Left kidney (tissue), 8 donors: ENCODE data around the gene RPP40. TPM values are rescaled to one million over a fixed set of nuclear protein-coding genes. Genes with fewer than 3 reads are reported as not detected.
"Not testable (repeated sequence)": the region's sequence is repeated elsewhere in the genome, so short reads cannot be mapped to it uniquely, and the experiment has no call there.

Experiments used
- DNase-seq: peaks from one replicate; pipeline ENCODE4 v3.0.0-alpha.2; 2013
- long read RNA-seq, 8 donors: transcript quantifications; one replicate each; lab custom pipeline, GENCODE V29; 2026
- polyA plus RNA-seq: library from polyadenylated mRNA; unstranded; fragments of 120-200 nt; gene quantifications from one replicate; pipeline ENCODE4 v1.2.1, GENCODE V29; 2013; ENCODE audit not compliant: insufficient read length

Gene RPP40
- polyA plus RNA-seq: 12.6 TPM
- long read RNA-seq, donor 1, partial matches to known transcripts: 0 of 4 reads
- long read RNA-seq, donor 1, other reads (novel, unspliced or antisense): 0 of 4 reads
- long read RNA-seq, donor 2, partial matches to known transcripts: 0 of 3 reads
- long read RNA-seq, donor 2, other reads (novel, unspliced or antisense): 0 of 3 reads
- long read RNA-seq, donor 3, partial matches to known transcripts: 0 of 5 reads
- long read RNA-seq, donor 3, other reads (novel, unspliced or antisense): 0 of 5 reads
- long read RNA-seq, donor 4, partial matches to known transcripts: 0 of 1 reads
- long read RNA-seq, donor 4, other reads (novel, unspliced or antisense): 0 of 1 reads
- long read RNA-seq, donor 5, transcript RPP40-202 (8 exons, 1,483 nt): major isoform, 9 of 11 reads
- long read RNA-seq, donor 5, partial matches to known transcripts: 0 of 11 reads
- long read RNA-seq, donor 5, other reads (novel, unspliced or antisense): 0 of 11 reads
- long read RNA-seq, donor 6, partial matches to known transcripts: 0 of 1 reads
- long read RNA-seq, donor 6, other reads (novel, unspliced or antisense): 0 of 1 reads
- long read RNA-seq, donor 7, partial matches to known transcripts: 0 of 6 reads
- long read RNA-seq, donor 7, other reads (novel, unspliced or antisense): 0 of 6 reads
- long read RNA-seq, donor 8, partial matches to known transcripts: 0 of 1 reads
- long read RNA-seq, donor 8, other reads (novel, unspliced or antisense): 0 of 1 reads

- DNase-seq: peak; percentile 95
Measured at GRCh38 chr6:5003604-5004372, at the start of gene RPP40. Gene RPP40 (minus strand): TSS chr6:5004037. CDS start chr6:5004002, 35 bp downstream.

- no peak for DNase-seq
Measured at GRCh38 chr6:5053038-5053437, 49.2 kb upstream of the RPP40 start.

- no peak for DNase-seq
Measured at GRCh38 chr6:5051394-5051793, 47.6 kb upstream of the RPP40 start.

- DNase-seq: no peak
Measured at GRCh38 chr6:5050009-5050408, 46.2 kb upstream of the RPP40 start.

- DNase-seq: no peak
Measured at GRCh38 chr6:5046430-5046829, 42.6 kb upstream of the RPP40 start.

GRCh38 chr6:5045416-5045815 lies 41.6 kb upstream of the RPP40 start:
- DNase-seq: no peak

- DNase-seq: no peak
Measured at GRCh38 chr6:5044866-5045265, 41.0 kb upstream of the RPP40 start.

GRCh38 chr6:5042436-5042835 lies 38.6 kb upstream of the RPP40 start:
- DNase-seq: no peak

GRCh38 chr6:5041955-5042354 lies 38.1 kb upstream of the RPP40 start:
- DNase-seq: no peak

GRCh38 chr6:5036269-5036668 lies 32.4 kb upstream of the RPP40 start:
- DNase-seq: no peak

- DNase-seq: no peak
Measured at GRCh38 chr6:5034736-5035135, 30.9 kb upstream of the RPP40 start.

GRCh38 chr6:5034328-5034727 lies 30.5 kb upstream of the RPP40 start:
- DNase-seq: no peak

GRCh38 chr6:5033214-5033904 lies 29.5 kb upstream of the RPP40 start:
- DNase-seq: not testable (repeated sequence)

- DNase-seq: not testable (repeated sequence)
Measured at GRCh38 chr6:5032706-5033105, 28.9 kb upstream of the RPP40 start.

GRCh38 chr6:5031150-5031549 lies 27.3 kb upstream of the RPP40 start:
- no peak for DNase-seq

GRCh38 chr6:5030596-5031136 lies 26.8 kb upstream of the RPP40 start:
- DNase-seq: peak; percentile 87

- DNase-seq: no peak
Measured at GRCh38 chr6:5029609-5030008, 25.8 kb upstream of the RPP40 start.

- DNase-seq: no peak
Measured at GRCh38 chr6:5028921-5029320, 25.1 kb upstream of the RPP40 start.

- DNase-seq: no peak
Measured at GRCh38 chr6:5028301-5028700, 24.5 kb upstream of the RPP40 start.

- peak; percentile 73 for DNase-seq
Measured at GRCh38 chr6:5025911-5026819, 22.3 kb upstream of the RPP40 start.

GRCh38 chr6:5023923-5024322 lies 20.1 kb upstream of the RPP40 start:
- no peak for DNase-seq
